Tibial nerve (tissue), 4 donors: ENCODE data around the gene C12orf54. TPM values are rescaled to one million over a fixed set of nuclear protein-coding genes. Genes with fewer than 3 reads are reported as not detected.
"Not testable (repeated sequence)": the region's sequence is repeated elsewhere in the genome, so short reads cannot be mapped to it uniquely, and the experiment has no call there.

Experiments used
- DNase-seq, 2 donors: peaks; one replicate each; pipeline ENCODE4 v3.0.0-alpha.2; 2019; ENCODE audit warnings: low spot score in 2 of 2
- H3K27ac ChIP-seq, 4 donors: fragments of 200-600 bp; sonication (generic) in 3 of 4; one replicate each; pipeline ENCODE4 v1.5.1; 2017 to 2019; ENCODE audit warnings: mild to moderate bottlenecking in 1 of 4
- H3K27me3 ChIP-seq, 2 donors: fragments of 200-600 bp; sonication (generic) in 1 of 2; one replicate each; pipeline versions ENCODE4 v1.5.1 to v1.6.0; 2017 to 2019
- H3K36me3 ChIP-seq, 3 donors: fragments of 200-600 bp; sonication (generic); one replicate each; pipeline ENCODE4 v1.5.1; 2018 to 2019
- H3K4me1 ChIP-seq, 4 donors: fragments of 200-600 bp; sonication (generic) in 3 of 4; one replicate each; pipeline ENCODE4 v1.5.1; 2017 to 2019
- H3K4me3 ChIP-seq, 4 donors: fragments of 200-600 bp; sonication (generic) in 3 of 4; one replicate each; pipeline ENCODE4 v1.5.1; 2017 to 2019; ENCODE audit warnings: mild to moderate bottlenecking in 1 of 4, moderate library complexity in 1 of 4
- H3K9me3 ChIP-seq, 4 donors: fragments of 200-600 bp; sonication (generic) in 3 of 4; one replicate each; pipeline ENCODE4 v1.5.1; 2017 to 2019
- EP300 ChIP-seq, 2 donors: sonication (generic); formaldehyde crosslinking; IDR thresholded peaks; one replicate each; pipeline ENCODE4 v1.6.1; 2017; ENCODE audit warnings: antibody characterized with exemption in 2 of 2, mild to moderate bottlenecking in 1 of 2
- POLR2A ChIP-seq, 2 donors: fragments of 450-650 bp; IDR thresholded peaks; one replicate each; pipeline ENCODE4 v1.6.1; 2017; ENCODE audit warnings: antibody characterized with exemption in 2 of 2, mild to moderate bottlenecking in 2 of 2, moderate library complexity in 2 of 2
- WGBS, 2 donors: methylation state at CpG; one replicate each; pipeline ENCODE4 v1.1.5; 2018; 5-methylcytosine and 5-hydroxymethylcytosine counted together
- total RNA-seq, 4 donors: library from RNA; depleted of rRNA; stranded (reverse); fragments of >200 nt; gene quantifications; one replicate each; pipeline ENCODE4 v1.1.0, GENCODE V29; 2016
- TF ChIP-seq, protein P1 (sequence below), 5 experiments: fragments of 200-600 bp in 3 of 5; fragments of 450-650 bp in 2 of 5; sonication (generic) in 3 of 5; IDR thresholded peaks; one replicate each; pipeline ENCODE4 v1.5.1; 2016 to 2019; ENCODE audit warnings: antibody characterized with exemption in 5 of 5, mild to moderate bottlenecking in 3 of 5, moderate library complexity in 2 of 5

The C12orf54 gene
- total RNA-seq, 4 donors from 2014 or later: 1.3 TPM; not detected in 3

DNA sequence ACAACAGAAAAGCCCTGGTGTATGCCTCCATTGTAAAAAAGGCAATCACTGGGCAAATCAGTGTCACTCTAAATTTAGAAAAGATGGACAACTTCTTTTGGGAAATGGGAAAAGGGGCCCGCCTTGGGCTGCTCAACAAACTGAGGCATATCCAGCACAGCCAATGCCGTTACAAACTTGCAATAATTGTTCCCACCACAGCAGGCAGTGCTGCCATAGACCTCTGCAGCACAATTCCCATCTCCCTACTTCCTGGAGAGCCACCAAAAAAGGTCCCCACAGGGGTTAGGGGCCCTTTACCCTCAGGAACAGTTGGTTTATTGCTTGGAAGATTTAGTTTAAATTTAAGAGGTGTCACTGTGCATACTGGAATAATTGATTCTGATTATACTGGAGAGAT is 26.7 kb downstream of the C12orf54 start:
- Histone ChIP-seq H3K9me3 (peaks cover 0 to 2% (median 0%) of the 10 kb centered on the region in 4 donors), H3K27me3 (no peaks in the 10 kb centered on the region), H3K4me3 (no peak overlapping the region), H3K4me1 (no peaks in the 10 kb centered on the region), H3K36me3 (no peaks in the 10 kb centered on the region), H3K27ac (no peak overlapping the region)
- no peak for TF ChIP-seq POLR2A (IDR thresholded peaks at IDR 0.05)
- TF ChIP-seq, protein P1, sequence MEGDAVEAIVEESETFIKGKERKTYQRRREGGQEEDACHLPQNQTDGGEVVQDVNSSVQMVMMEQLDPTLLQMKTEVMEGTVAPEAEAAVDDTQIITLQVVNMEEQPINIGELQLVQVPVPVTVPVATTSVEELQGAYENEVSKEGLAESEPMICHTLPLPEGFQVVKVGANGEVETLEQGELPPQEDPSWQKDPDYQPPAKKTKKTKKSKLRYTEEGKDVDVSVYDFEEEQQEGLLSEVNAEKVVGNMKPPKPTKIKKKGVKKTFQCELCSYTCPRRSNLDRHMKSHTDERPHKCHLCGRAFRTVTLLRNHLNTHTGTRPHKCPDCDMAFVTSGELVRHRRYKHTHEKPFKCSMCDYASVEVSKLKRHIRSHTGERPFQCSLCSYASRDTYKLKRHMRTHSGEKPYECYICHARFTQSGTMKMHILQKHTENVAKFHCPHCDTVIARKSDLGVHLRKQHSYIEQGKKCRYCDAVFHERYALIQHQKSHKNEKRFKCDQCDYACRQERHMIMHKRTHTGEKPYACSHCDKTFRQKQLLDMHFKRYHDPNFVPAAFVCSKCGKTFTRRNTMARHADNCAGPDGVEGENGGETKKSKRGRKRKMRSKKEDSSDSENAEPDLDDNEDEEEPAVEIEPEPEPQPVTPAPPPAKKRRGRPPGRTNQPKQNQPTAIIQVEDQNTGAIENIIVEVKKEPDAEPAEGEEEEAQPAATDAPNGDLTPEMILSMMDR (IDR thresholded peaks at IDR 0.05): no peak
- no peak for TF ChIP-seq EP300 (IDR thresholded peaks at IDR 0.05)
- WGBS, 2 donors: 46 to 71% methylated on average over 2 of the region's 2 CpGs
- no peak for DNase-seq

DNA sequence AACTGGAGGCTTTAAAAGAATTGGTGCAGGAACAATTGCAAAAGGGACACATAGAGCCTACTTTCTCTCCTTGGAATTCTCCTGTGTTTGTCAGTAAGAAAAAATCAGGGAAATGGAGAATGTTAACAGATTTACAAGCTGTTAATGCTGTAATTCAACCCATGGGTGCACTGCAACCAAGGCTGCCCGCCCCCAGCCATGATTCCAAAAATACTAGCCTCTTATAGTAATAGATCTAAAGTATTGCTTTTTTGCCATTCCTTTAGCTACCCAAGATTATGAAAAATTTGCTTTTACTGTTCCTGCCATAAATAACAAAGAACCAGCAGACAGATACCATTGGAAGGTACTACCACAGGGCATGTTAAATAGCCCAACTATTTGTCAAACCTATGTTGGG is 27.8 kb downstream of the C12orf54 start:
- Histone ChIP-seq H3K4me3 (no peak overlapping the region), H3K27ac (no peak overlapping the region), H3K4me1 (no peaks in the 10 kb centered on the region), H3K36me3 (no peaks in the 10 kb centered on the region), H3K9me3 (peaks cover 0 to 2% (median 0%) of the 10 kb centered on the region in 4 donors), H3K27me3 (no peaks in the 10 kb centered on the region)
- no peak for TF ChIP-seq POLR2A (IDR thresholded peaks at IDR 0.05)
- TF ChIP-seq EP300 (IDR thresholded peaks at IDR 0.05): no peak
- TF ChIP-seq, protein P1 (IDR thresholded peaks at IDR 0.05): no peak
- WGBS, 2 donors: 32 to 43% methylated on average over 1 of the region's 1 CpG
- DNase-seq: no peak

DNA sequence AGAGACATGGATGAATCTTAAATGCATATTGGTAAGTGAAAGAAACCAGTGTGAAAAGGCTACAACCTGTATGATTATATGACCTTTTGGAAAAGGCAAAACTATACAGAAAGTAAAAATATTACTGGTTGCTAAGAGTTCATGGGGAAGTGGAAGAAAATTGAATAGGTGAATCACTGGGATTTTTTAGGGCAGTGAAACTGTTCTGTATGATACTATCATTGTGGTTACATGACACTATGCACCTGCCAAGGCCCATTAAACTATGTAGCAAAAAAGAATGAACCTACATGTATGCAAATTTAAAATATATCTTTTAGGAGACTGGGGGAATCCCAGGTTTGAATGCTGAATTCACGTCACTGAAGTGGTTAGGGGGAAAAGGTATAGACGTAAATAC is 30.6 kb downstream of the C12orf54 start:
- WGBS, 2 donors: 38 to 69% methylated on average over 2 of the region's 2 CpGs
- Histone ChIP-seq H3K36me3 (no peaks in the 10 kb centered on the region), H3K9me3 (peaks cover 0 to 2% (median 0%) of the 10 kb centered on the region in 4 donors), H3K4me1 (no peaks in the 10 kb centered on the region), H3K27me3 (no peaks in the 10 kb centered on the region), H3K27ac (no peak overlapping the region), H3K4me3 (no peak overlapping the region)
- TF ChIP-seq EP300 (IDR thresholded peaks at IDR 0.05): no peak
- TF ChIP-seq POLR2A (IDR thresholded peaks at IDR 0.05): no peak
- TF ChIP-seq, protein P1 (IDR thresholded peaks at IDR 0.05): no peak
- no peak for DNase-seq

DNA sequence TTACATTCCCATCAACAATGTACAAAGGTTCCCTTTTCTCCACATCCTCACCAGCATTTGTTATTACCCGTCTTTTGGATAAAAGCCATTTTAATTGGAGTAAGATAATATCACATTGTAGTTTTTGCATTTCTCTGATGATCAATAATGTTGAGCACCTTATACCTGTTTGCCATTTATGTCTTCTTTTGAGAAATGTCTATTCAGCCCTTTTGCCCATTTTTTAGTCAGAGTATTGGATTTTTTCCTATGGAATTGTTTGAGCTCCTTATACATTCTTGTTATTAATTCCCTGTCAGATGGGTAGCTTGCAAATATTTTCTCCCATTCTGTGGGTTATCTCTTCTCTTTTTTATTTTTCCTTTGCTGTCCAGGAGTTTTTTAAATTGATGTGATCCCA is 32.4 kb downstream of the C12orf54 start:
- Histone ChIP-seq H3K9me3 (peaks cover 0 to 2% (median 0%) of the 10 kb centered on the region in 4 donors), H3K4me1 (no peaks in the 10 kb centered on the region), H3K36me3 (no peaks in the 10 kb centered on the region), H3K27me3 (no peaks in the 10 kb centered on the region), H3K4me3 (no peak overlapping the region), H3K27ac (no peak overlapping the region)
- 85 to 94% methylated on average over 1 of the region's 1 CpG for WGBS, 2 donors
- DNase-seq: no peak
- no peak for TF ChIP-seq EP300 (IDR thresholded peaks at IDR 0.05)
- TF ChIP-seq, protein P1 (IDR thresholded peaks at IDR 0.05): no peak
- TF ChIP-seq POLR2A (IDR thresholded peaks at IDR 0.05): no peak

DNA sequence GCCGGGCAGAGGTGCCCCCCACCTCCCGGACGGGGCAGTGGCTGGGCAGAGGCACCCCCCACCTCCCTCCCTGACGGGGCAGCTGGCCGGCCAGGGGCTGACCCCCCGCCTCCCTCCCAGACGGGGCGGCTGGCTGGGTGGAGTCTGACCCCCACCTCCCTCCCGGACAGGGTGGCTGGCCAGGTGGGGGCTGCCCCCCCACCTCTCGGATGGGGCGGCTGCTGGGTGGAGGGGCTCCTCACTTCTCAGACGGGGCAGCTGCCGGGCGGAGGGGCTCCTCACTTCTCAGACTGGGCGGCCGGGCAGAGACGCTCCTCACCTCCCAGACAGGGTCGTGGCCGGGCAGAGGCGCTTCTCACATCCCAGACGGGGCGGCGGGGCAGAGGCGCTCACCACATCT is 38.1 kb downstream of the C12orf54 start:
- H3K9me3 ChIP-seq, DNase-seq, H3K4me3 ChIP-seq, H3K27ac ChIP-seq, H3K27me3 ChIP-seq, H3K4me1 ChIP-seq, H3K36me3 ChIP-seq: not testable (repeated sequence)
- 88 to 95% methylated on average over 12 to 23 of the region's 24 CpGs for WGBS, 2 donors

DNA sequence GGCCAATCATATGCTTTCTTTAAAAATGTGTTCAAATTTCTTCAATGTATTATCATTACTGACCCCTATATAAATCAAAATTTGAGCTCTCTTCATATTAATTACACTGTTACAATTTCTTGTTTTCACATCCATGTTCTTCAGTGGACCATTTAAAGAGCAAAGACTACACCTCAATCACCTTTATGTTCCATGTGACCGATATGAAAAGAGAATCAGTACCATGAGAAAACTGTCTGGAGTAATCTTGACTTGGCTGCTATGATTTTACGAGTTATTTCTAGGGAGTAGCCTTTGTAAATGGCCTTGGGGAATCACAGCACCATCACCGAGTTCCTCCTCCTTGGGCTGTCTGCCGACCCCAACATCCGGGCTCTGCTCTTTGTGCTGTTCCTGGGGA is 43.0 kb downstream of the C12orf54 start, which contains the start of gene OR8S1:
OR8S1 (plus strand) TSS at position 301 of the 400 bp plus-strand sequence; CDS start at position 301, 0 bp downstream.
- whole genome bisulfite sequencing, 2 donors: 82 to 89% methylated on average over 5 of the region's 5 CpGs
- TF ChIP-seq, protein P1 (IDR thresholded peaks at IDR 0.05): no peak
- TF ChIP-seq POLR2A (IDR thresholded peaks at IDR 0.05): no peak
- no peak for TF ChIP-seq EP300 (IDR thresholded peaks at IDR 0.05)
- Histone ChIP-seq H3K27me3 (no peaks in the 10 kb centered on the region), H3K9me3 (no peaks in the 10 kb centered on the region), H3K36me3 (no peaks in the 10 kb centered on the region), H3K27ac (no peak within 1 kb of the TSS), H3K4me1 (no peaks in the 10 kb centered on the region), H3K4me3 (no peak within 1 kb of the TSS)
- DNase-seq: no peak
